Tibial nerve (tissue), 4 donors: ENCODE data around the gene GRPEL1. TPM values are rescaled to one million over a fixed set of nuclear protein-coding genes. Genes with fewer than 3 reads are reported as not detected.

ENCODE experiments used
- DNase-seq, 2 donors: peaks; one replicate each; pipeline ENCODE4 v3.0.0-alpha.2; 2019; ENCODE audit warnings: low spot score in 2 of 2
- H3K27ac ChIP-seq, 4 donors: fragments of 200-600 bp; sonication (generic) in 3 of 4; one replicate each; pipeline ENCODE4 v1.5.1; 2017 to 2019; ENCODE audit warnings: mild to moderate bottlenecking in 1 of 4
- H3K27me3 ChIP-seq, 2 donors: fragments of 200-600 bp; sonication (generic) in 1 of 2; one replicate each; pipeline versions ENCODE4 v1.5.1 to v1.6.0; 2017 to 2019
- H3K36me3 ChIP-seq, 3 donors: fragments of 200-600 bp; sonication (generic); one replicate each; pipeline ENCODE4 v1.5.1; 2018 to 2019
- H3K4me1 ChIP-seq, 4 donors: fragments of 200-600 bp; sonication (generic) in 3 of 4; one replicate each; pipeline ENCODE4 v1.5.1; 2017 to 2019
- H3K4me3 ChIP-seq, 4 donors: fragments of 200-600 bp; sonication (generic) in 3 of 4; one replicate each; pipeline ENCODE4 v1.5.1; 2017 to 2019; ENCODE audit warnings: mild to moderate bottlenecking in 1 of 4, moderate library complexity in 1 of 4
- H3K9me3 ChIP-seq, 4 donors: fragments of 200-600 bp; sonication (generic) in 3 of 4; one replicate each; pipeline ENCODE4 v1.5.1; 2017 to 2019
- EP300 ChIP-seq, 2 donors: sonication (generic); formaldehyde crosslinking; IDR thresholded peaks; one replicate each; pipeline ENCODE4 v1.6.1; 2017; ENCODE audit warnings: antibody characterized with exemption in 2 of 2, mild to moderate bottlenecking in 1 of 2
- POLR2A ChIP-seq, 2 donors: fragments of 450-650 bp; IDR thresholded peaks; one replicate each; pipeline ENCODE4 v1.6.1; 2017; ENCODE audit warnings: antibody characterized with exemption in 2 of 2, mild to moderate bottlenecking in 2 of 2, moderate library complexity in 2 of 2
- WGBS, 2 donors: methylation state at CpG; one replicate each; pipeline ENCODE4 v1.1.5; 2018; 5-methylcytosine and 5-hydroxymethylcytosine counted together
- total RNA-seq, 4 donors: library from RNA; depleted of rRNA; stranded (reverse); fragments of >200 nt; gene quantifications; one replicate each; pipeline ENCODE4 v1.1.0, GENCODE V29; 2016
- TF ChIP-seq, protein P1 (sequence below), 5 experiments: fragments of 200-600 bp in 3 of 5; fragments of 450-650 bp in 2 of 5; sonication (generic) in 3 of 5; IDR thresholded peaks; one replicate each; pipeline ENCODE4 v1.5.1; 2016 to 2019; ENCODE audit warnings: antibody characterized with exemption in 5 of 5, mild to moderate bottlenecking in 3 of 5, moderate library complexity in 2 of 5

The GRPEL1 gene
- total RNA-seq, 4 donors from 2014 or later, result 11.1 to 13.6 (median 13.3) TPM

DNA sequence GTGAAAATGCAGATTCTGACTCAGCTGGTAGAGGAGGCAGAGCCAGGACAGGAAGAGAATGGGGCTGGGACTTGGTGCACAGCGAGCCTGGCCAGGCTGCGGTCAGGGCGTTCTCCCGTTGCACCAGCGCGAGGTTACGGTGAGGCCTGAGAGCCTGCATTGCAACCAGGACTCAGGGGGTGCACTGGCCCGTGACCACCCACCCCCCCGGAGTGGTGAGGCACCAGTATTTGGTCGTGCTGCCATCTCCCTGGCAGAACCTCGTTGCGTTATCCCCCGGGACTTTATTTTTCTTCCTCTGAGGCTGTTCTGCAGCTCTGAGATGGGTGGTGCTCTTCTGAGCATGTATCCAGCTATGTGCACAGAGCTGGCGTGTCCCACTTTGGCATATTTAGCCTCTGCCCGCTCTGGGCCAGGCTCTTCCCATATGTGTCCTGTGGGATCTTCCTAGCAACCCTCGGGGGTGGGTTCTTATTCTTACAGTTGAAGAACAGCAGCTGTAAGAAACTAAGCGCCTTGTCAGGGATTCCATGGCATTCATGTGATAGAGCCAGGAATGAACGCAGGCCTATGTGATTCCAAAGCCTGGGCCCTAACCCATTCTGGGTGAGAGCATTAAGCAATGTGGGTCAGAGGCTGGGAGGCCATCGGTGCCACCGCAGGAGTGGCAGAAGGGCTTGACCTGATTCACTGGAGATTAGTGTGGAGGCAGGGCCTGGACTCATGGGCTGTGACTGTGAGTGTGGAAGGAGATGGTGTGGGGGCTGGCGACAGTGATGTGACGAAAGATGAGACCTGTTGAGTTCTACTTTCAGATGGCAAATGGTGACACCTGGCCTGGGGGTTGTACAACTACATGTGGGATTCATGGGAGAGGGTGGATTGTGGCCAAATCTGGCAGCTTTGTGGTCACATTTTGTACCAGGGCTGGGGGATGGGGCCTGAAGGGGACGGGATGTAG, 21.6 kb downstream of the GRPEL1 start:
- no peak overlapping the region for H3K27ac ChIP-seq
- peaks cover 0 to 67% (median 30%) of the 10 kb centered on the region in 4 donors for H3K4me1 ChIP-seq

DNA sequence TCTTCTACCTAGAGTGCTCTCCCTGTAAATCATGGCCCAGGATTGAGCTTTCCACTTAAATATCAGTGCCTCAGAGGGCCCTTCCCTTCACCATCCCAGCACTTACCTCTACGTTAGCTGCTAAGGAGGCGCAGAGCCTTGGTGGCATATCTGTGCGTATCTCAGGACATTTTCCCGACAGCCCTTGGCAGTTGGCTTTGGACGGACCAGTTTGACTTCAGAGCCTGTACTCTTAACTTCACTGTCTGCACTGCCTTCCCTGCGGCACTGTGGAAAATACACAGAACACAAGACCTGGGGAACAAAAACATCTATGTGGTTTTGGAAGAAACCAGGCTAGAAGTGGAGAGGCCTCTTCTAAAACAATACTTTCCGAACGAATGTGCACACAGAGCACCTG, 22.3 kb downstream of the GRPEL1 start:
- DNase-seq, result no peak
- H3K4me1 ChIP-seq, result peaks cover 0 to 63% (median 30%) of the 10 kb centered on the region in 4 donors
- no peak overlapping the region for H3K4me3 ChIP-seq
- WGBS, 2 donors, result 86 to 89% methylated on average over 8 of the region's 8 CpGs
- no peaks in the 10 kb centered on the region for H3K27me3 ChIP-seq
- H3K9me3 ChIP-seq, result no peaks in the 10 kb centered on the region
- TF ChIP-seq, protein P1, sequence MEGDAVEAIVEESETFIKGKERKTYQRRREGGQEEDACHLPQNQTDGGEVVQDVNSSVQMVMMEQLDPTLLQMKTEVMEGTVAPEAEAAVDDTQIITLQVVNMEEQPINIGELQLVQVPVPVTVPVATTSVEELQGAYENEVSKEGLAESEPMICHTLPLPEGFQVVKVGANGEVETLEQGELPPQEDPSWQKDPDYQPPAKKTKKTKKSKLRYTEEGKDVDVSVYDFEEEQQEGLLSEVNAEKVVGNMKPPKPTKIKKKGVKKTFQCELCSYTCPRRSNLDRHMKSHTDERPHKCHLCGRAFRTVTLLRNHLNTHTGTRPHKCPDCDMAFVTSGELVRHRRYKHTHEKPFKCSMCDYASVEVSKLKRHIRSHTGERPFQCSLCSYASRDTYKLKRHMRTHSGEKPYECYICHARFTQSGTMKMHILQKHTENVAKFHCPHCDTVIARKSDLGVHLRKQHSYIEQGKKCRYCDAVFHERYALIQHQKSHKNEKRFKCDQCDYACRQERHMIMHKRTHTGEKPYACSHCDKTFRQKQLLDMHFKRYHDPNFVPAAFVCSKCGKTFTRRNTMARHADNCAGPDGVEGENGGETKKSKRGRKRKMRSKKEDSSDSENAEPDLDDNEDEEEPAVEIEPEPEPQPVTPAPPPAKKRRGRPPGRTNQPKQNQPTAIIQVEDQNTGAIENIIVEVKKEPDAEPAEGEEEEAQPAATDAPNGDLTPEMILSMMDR (IDR thresholded peaks at IDR 0.05), result no peak
- TF ChIP-seq EP300 (IDR thresholded peaks at IDR 0.05), result no peak
- peaks cover 0 to 18% (median 0%) of the 10 kb centered on the region in 3 donors for H3K36me3 ChIP-seq
- peak overlapping the region in 1 of 4 donors; percentile 93 for H3K27ac ChIP-seq

More for the DNA sequence above, 21.6 kb downstream of the GRPEL1 start:
- Histone ChIP-seq H3K36me3 (peaks cover 0 to 18% (median 0%) of the 10 kb centered on the region in 3 donors), H3K9me3 (no peaks in the 10 kb centered on the region), H3K27me3 (no peaks in the 10 kb centered on the region), H3K4me3 (peak overlapping the region in 1 of 4 donors; percentile 5)
- no peak for DNase-seq
- TF ChIP-seq, protein P1 (IDR thresholded peaks at IDR 0.05), result no peak
- TF ChIP-seq EP300 (IDR thresholded peaks at IDR 0.05) (no peak), POLR2A (IDR thresholded peaks at IDR 0.05) (no peak)
- WGBS, 2 donors, result 87 to 89% methylated on average over 16 to 23 of the region's 23 CpGs

- TF ChIP-seq, protein P1 (IDR thresholded peaks at IDR 0.05), result no peak
- no peak for TF ChIP-seq POLR2A (IDR thresholded peaks at IDR 0.05)
- TF ChIP-seq EP300 (IDR thresholded peaks at IDR 0.05), result no peak
- Histone ChIP-seq H3K27ac (peak overlapping the region in 3 of 4 donors; percentile 93 to 94 (median 93)), H3K9me3 (no peaks in the 10 kb centered on the region), H3K4me3 (peak overlapping the region; percentile 99), H3K4me1 (peaks cover 0 to 51% (median 30%) of the 10 kb centered on the region in 4 donors), H3K27me3 (no peaks in the 10 kb centered on the region), H3K36me3 (peaks cover 0 to 11% (median 0%) of the 10 kb centered on the region in 3 donors)
- DNase-seq, result no peak
- WGBS, 2 donors, result 14 to 27% methylated on average over 15 to 29 of the region's 29 CpGs
Observed at GRCh38 chr4:7044137-7044930, 23.5 kb downstream of the GRPEL1 start.

DNA sequence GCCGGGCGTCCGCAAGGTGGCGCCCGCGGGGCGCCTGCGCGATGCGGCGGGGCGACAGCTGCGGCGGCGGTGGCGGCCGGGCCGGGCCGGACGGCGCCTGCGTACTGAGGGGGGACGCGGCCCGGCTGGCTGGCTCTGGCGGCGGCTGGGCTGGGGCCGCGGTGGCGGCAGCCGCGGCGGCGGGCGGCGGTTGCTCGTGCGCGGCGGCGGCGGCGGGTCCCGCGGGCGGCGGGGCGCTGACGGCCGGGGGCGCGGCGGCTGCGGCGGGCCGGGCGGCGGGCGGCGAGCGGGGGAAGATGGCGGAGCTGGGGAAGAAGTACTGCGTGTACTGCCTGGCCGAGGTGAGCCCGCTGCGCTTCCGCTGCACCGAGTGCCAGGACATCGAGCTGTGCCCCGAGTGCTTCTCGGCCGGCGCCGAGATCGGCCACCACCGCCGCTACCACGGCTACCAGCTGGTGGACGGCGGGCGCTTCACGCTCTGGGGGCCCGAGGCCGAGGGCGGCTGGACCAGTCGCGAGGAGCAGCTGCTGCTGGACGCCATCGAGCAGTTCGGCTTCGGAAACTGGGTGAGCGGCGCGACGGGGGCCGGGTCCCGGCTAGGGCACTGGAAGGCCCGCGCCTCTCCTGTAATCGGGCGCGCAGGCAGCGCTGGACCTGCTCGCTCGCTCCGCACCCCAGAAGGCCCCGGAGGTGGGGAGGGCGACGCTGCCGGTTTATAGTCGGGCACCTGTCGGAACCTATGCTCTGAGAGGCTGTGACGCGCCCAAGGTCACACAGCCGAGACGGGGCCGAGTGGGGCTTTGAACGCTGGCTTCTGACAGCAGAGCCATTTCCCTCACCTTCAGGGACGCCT, 24.4 kb downstream of the GRPEL1 start, which contains the start of gene TADA2B:
Gene TADA2B (plus strand): TSS at position 89 of the 853 bp plus-strand sequence. CDS start 208 bp downstream, at position 297.
- Histone ChIP-seq H3K9me3 (no peaks in the 10 kb centered on the region), H3K4me3 (peak within 1 kb of the TSS; percentile 99), H3K4me1 (peaks cover 0 to 50% (median 30%) of the 10 kb centered on the region in 4 donors), H3K27me3 (no peaks in the 10 kb centered on the region), H3K27ac (peak within 1 kb of the TSS; percentile 74 to 94 (median 93)), H3K36me3 (peaks cover 0 to 9% (median 0%) of the 10 kb centered on the region in 3 donors)
- WGBS, 2 donors, result 0% methylated on average over 39 of the region's 119 CpGs; no CpG with 5 or more reads in 1 of the 2 donors
- DNase-seq, result no peak
- TF ChIP-seq EP300 (IDR thresholded peaks at IDR 0.05), result peak in 1 of 2 donors; percentile 20
- peak in 1 of 2 donors; percentile 8 for TF ChIP-seq POLR2A (IDR thresholded peaks at IDR 0.05)
- TF ChIP-seq, protein P1 (IDR thresholded peaks at IDR 0.05), result no peak
